GM13977 (cell line): ENCODE data around the gene NABP1.

ENCODE experiments used
- DNase-seq: peaks from one replicate; pipeline ENCODE4 v3.0.0; 2012; ENCODE audit warnings: low spot score
- CTCF ChIP-seq: IDR thresholded peaks from 2 replicates; pipeline ENCODE4 v1.5.1; 2012; ENCODE audit warnings: mild to moderate bottlenecking, control low read depth; ENCODE audit not compliant: insufficient read depth; ENCODE audit errors: extremely low read depth, missing control alignments
- in situ Hi-C: fragments of 300-500 bp; cut with MboI; formaldehyde crosslinking; loops from one replicate; pipeline ENCODE4 v1.12.0; 2022; ENCODE audit warnings: low sequenced_read_pairs, low pct_unique_long_range_greater_than_20kb, mixed read lengths, inconsistent platforms; ENCODE audit not compliant: unreplicated experiment

Gene NABP1

GRCh38 chr2:191688934-191689695, 11.2 kb downstream of the NABP1 start:
- in situ Hi-C loops: loop anchor here (10.0 kb wide), 1 partner anchor 124 kb away; no protein-coding TSS in a partner anchor
- no peak for TF ChIP-seq CTCF
- DNase-seq: no peak

GRCh38 chr2:191690327-191690726, 12.4 kb downstream of the NABP1 start:
- in situ Hi-C loops: no loop called here

GRCh38 chr2:191691016-191691735, 13.2 kb downstream of the NABP1 start:
- peak; percentile 75 for DNase-seq
- peak; percentile 80 for TF ChIP-seq CTCF
- in situ Hi-C loops: no loop called here

More at GRCh38 chr2:191690327-191690726, 12.4 kb downstream of the NABP1 start:
- TF ChIP-seq CTCF: no peak
- DNase-seq: no peak

GRCh38 chr2:191691898-191692297, 14.0 kb downstream of the NABP1 start:
- in situ Hi-C loops: no loop called here
- TF ChIP-seq CTCF: no peak
- no peak for DNase-seq

GRCh38 chr2:191692502-191693115, 14.7 kb downstream of the NABP1 start:
- in situ Hi-C loops: no loop called here
- TF ChIP-seq CTCF: no peak
- DNase-seq: no peak

GRCh38 chr2:191693166-191693565, 15.2 kb downstream of the NABP1 start:
- in situ Hi-C loops: no loop called here

More at GRCh38 chr2:191693166-191693565, 15.2 kb downstream of the NABP1 start:
- DNase-seq: no peak
- no peak for TF ChIP-seq CTCF
